GM12872 (cell line): ENCODE results near the gene INIP.

Experiments used
- TF ChIP-seq, protein P1 (sequence below): IDR thresholded peaks from 3 replicates; pipeline ENCODE4 v1.5.1; 2011; ENCODE audit warnings: low read depth, mild to moderate bottlenecking, low read length, moderate library complexity; ENCODE audit not compliant: insufficient read depth

INIP gene

DNA sequence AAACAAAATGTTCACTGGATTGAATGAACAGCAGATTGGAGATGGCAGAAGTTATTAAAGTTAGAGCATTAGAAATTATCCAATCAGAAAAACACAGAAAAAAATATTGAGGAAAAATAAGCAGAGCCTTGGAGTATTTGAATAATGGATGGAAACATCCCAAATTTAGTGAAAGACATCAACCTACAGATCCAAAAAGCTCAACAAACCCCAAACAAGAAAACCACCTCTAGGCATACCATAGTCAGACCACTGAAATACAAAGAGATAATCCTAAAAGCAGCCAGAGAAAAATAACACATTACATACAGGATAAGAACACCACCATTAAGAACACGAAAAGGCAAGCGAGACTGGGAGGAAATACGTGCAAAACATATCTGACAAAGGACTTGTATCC is 5.2 kb downstream of the INIP start:
- TF ChIP-seq, protein P1, sequence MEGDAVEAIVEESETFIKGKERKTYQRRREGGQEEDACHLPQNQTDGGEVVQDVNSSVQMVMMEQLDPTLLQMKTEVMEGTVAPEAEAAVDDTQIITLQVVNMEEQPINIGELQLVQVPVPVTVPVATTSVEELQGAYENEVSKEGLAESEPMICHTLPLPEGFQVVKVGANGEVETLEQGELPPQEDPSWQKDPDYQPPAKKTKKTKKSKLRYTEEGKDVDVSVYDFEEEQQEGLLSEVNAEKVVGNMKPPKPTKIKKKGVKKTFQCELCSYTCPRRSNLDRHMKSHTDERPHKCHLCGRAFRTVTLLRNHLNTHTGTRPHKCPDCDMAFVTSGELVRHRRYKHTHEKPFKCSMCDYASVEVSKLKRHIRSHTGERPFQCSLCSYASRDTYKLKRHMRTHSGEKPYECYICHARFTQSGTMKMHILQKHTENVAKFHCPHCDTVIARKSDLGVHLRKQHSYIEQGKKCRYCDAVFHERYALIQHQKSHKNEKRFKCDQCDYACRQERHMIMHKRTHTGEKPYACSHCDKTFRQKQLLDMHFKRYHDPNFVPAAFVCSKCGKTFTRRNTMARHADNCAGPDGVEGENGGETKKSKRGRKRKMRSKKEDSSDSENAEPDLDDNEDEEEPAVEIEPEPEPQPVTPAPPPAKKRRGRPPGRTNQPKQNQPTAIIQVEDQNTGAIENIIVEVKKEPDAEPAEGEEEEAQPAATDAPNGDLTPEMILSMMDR: no peak

DNA sequence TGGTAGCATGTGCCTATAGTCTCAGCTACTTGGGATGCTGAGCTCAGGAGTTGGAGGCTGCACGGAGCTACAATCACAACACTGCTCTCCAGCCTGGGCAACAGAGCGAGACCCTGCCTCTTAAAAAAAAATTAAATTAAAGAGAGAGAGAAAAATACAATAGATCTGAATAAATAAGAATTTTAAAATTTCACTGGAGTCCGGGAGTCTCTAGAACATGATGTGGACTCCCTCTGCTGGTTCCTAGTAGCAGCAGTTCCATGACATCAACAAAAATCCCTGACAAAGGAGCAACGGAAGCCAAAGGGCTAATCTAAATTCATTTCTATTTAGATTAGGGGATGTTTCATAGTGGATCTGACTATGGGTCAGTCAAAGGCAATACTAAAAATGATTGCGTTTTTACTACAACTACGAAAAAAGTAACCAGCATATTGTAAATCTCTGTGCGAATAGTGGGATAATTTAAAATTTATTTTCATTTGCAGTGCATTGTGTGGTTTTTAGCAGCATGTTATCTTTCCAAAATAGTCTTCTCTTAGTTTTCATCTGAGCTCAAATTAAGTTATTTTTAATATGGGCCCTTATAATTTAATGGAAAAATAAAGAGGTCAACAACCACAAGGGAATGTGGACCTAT is 6.7 kb downstream of the INIP start:
- TF ChIP-seq, protein P1: peak; percentile 39

DNA sequence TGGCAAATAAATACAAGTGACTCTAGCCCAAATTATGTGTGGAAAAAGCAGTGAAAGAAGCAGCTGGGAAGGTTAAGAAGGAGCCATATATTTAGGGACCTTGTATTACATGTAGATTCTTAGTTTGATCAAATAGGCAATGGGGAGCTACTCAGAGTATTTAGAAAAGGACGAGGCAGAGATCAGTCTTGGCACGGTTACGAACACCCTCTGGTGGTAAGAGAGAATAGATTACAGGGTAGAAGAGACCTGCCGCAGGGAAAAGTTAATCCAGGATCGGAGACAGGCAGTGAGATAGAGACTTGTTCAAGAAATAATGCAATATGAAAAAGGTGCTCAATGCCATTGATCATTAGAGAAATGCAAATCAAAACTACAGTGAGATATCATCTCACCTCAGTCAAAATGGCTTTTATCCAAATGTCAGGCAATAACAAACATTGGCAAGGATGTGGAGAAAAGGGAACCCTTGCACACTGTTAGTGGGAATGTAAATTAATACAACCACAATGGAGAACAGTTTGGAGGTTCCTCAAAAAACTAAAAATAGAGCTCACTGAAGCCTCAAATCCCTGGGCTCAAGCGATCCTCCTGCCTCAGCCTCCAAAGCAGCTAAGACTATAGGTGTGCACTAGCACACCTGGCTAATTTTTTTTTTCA is 12.0 kb downstream of the INIP start:
- TF ChIP-seq, protein P1: no peak

DNA sequence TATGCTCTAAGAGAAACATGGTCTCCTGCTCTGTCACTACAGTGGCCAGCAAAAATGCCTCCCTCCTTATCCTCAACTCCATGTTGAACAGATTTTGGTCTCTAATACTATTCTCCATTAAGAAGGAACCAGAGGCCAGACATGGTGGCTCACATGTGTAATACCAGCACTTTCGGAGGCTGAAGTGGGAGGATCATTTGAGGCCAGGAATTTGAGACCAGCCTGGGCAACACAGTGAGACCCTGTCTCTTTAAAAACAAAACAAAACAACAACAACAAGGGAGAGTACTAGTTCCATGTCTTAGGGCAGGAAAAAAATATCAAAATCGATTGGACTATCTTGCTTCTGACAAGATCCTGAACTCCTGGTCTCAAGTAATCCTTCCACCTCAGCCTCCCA is 14.6 kb downstream of the INIP start:
- TF ChIP-seq, protein P1: no peak

DNA sequence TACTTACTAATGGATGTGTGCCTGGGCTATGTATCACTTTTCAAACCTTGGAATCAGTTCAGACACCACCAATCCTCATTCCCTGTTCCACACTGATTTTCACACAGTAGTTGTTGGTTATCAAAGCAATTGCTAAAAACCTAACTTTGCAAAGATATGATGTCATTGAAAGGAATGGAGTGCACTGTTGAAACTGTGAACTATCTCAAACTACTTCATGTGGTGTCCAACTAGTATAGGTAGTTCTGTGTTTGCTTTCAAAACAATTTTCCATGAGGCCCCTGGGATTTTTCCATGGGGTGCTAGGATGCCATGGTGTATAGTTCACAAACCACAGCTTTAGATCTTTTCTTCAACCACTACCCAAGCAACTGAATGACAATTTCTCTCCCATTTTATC is 17.8 kb downstream of the INIP start:
- TF ChIP-seq, protein P1: no peak

DNA sequence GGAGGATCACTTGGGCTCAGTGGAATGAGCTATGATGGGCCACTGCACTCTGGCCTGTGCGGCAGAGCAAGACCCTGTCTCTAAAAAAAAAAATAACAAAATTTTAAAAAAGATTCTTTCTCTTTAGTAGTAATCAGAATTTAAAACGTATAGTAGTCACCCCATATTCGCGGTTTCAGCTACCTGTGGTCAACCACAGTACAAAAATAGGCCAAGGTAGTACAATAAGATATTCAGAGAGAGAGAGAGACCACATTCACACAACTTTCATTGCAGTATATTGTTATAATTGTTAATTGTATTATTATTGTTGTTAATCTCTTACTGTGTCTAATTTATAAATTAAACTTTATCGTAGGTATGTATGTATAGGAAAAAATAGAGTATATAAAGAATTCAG is 18.7 kb downstream of the INIP start:
- TF ChIP-seq, protein P1: no peak

DNA sequence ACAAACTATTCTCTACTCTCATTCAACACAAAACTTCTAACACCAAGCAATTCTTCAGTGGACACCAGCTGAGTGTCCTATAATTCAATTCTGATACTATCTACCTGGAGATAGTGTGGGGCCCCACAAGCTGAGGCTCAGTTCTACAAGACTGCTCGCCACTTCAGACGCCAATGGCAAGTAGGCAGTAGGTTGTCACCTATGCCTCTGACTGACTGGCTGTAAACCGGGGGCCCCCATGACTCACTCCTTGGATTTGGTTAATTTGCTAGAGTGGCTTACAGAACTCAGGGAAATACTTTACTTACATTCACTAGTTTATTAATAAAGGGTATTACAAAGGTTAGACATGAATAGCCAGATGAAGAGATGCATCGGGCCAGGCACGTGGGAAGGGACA is 21.5 kb downstream of the INIP start:
- TF ChIP-seq, protein P1: no peak
